Neutrophil (primary cell): ENCODE data around the gene NME8.

Source experiments
- H3K27ac ChIP-seq: fragments of 200-600 bp; sonication (generic); 2 replicates; pipeline ENCODE4 v1.5.1; 2016; ENCODE audit warnings: mild to moderate bottlenecking, moderate library complexity
- H3K27me3 ChIP-seq: fragments of 200-600 bp; sonication (generic); 2 replicates; pipeline ENCODE4 v1.6.0; 2016; ENCODE audit warnings: mild to moderate bottlenecking
- H3K36me3 ChIP-seq: fragments of 200-600 bp; sonication (generic); 2 replicates; pipeline ENCODE4 v1.5.1; 2017
- H3K4me1 ChIP-seq, 2 experiments: fragments of 200-600 bp in 1 of 2; sonication (generic) in 1 of 2; 1 replicate in 1 of 2; 2 replicates in 1 of 2; pipeline versions ENCODE4 v1.5.1 to v1.6.1; 2013 to 2016; ENCODE audit warnings: low read depth in 1 of 2, low read length in 1 of 2, mild to moderate bottlenecking in 1 of 2, moderate library complexity in 1 of 2; ENCODE audit not compliant: control insufficient read depth in 1 of 2, insufficient read depth in 1 of 2
- H3K4me3 ChIP-seq, 2 experiments: fragments of 200-600 bp in 1 of 2; sonication (generic) in 1 of 2; 1 replicate in 1 of 2; 2 replicates in 1 of 2; pipeline ENCODE4 v1.5.1; 2013 to 2016; ENCODE audit warnings: low read depth in 1 of 2, low read length in 1 of 2, mild to moderate bottlenecking in 1 of 2, moderate library complexity in 1 of 2
- H3K9me3 ChIP-seq: fragments of 200-600 bp; sonication (generic); 2 replicates; pipeline ENCODE4 v1.5.1; 2016
- TF ChIP-seq, protein P1 (sequence below): fragments of 200-600 bp; sonication (generic); IDR thresholded peaks from 2 replicates; pipeline ENCODE4 v1.5.1; 2016; ENCODE audit warnings: antibody characterized with exemption

The NME8 gene

GRCh38 chr7:37947941-37948210, 99.5 kb downstream of the NME8 start:
- TF ChIP-seq, protein P1, sequence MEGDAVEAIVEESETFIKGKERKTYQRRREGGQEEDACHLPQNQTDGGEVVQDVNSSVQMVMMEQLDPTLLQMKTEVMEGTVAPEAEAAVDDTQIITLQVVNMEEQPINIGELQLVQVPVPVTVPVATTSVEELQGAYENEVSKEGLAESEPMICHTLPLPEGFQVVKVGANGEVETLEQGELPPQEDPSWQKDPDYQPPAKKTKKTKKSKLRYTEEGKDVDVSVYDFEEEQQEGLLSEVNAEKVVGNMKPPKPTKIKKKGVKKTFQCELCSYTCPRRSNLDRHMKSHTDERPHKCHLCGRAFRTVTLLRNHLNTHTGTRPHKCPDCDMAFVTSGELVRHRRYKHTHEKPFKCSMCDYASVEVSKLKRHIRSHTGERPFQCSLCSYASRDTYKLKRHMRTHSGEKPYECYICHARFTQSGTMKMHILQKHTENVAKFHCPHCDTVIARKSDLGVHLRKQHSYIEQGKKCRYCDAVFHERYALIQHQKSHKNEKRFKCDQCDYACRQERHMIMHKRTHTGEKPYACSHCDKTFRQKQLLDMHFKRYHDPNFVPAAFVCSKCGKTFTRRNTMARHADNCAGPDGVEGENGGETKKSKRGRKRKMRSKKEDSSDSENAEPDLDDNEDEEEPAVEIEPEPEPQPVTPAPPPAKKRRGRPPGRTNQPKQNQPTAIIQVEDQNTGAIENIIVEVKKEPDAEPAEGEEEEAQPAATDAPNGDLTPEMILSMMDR: no peak
- Histone ChIP-seq H3K9me3 (no peaks in the 10 kb centered on the region), H3K4me3 (no peak overlapping the region), H3K36me3 (no peaks in the 10 kb centered on the region), H3K27ac (no peak overlapping the region), H3K27me3 (no peaks in the 10 kb centered on the region), H3K4me1 (peaks cover 11 to 12% of the 10 kb centered on the region in 2 experiments)
